Ovary (tissue), 9 donors: ENCODE data around the gene MYB. TPM values are rescaled to one million over a fixed set of nuclear protein-coding genes. Genes with fewer than 3 reads are reported as not detected.

ENCODE experiments used
- DNase-seq, 5 donors: peaks; one replicate each; pipeline ENCODE4 v3.0.0-alpha.2; 2019 to 2020
- H3K27ac ChIP-seq, 2 donors: fragments of 200-600 bp; one replicate each; pipeline versions ENCODE4 v1.5.1 to v1.8.0; 2019 to 2022
- H3K27me3 ChIP-seq: fragments of 200-600 bp; one replicate; pipeline ENCODE4 v1.8.0; 2022
- H3K36me3 ChIP-seq: fragments of 200-600 bp; sonication (generic); one replicate; pipeline ENCODE4 v1.5.1; 2019
- H3K4me1 ChIP-seq: one replicate; pipeline ENCODE4 v1.8.1; 2013; ENCODE audit warnings: mild to moderate bottlenecking, moderate library complexity; ENCODE audit not compliant: insufficient read depth
- H3K4me3 ChIP-seq: fragments of 200-600 bp; sonication (generic); one replicate; pipeline ENCODE4 v1.5.1; 2017
- H3K9me3 ChIP-seq, 2 donors: fragments of 200-600 bp in 1 of 2; sonication (generic) in 1 of 2; one replicate each; pipeline versions ENCODE4 v1.5.1 to v1.8.1; 2013 to 2019; ENCODE audit warnings: mild to moderate bottlenecking in 1 of 2, moderate library complexity in 1 of 2
- CTCF ChIP-seq, 3 donors: fragments of 450-650 bp in 2 of 3; fragments of 200-600 bp in 1 of 3; IDR thresholded peaks; one replicate each; pipeline versions ENCODE4 v1.5.1 to v1.8.0; 2016 to 2022; ENCODE audit warnings: antibody characterized with exemption in 3 of 3, mild to moderate bottlenecking in 1 of 3
- EP300 ChIP-seq: sonication (generic); formaldehyde crosslinking; IDR thresholded peaks from one replicate; pipeline ENCODE4 v1.6.1; 2017; ENCODE audit warnings: antibody characterized with exemption
- POLR2A ChIP-seq: fragments of 450-650 bp; IDR thresholded peaks from one replicate; pipeline ENCODE4 v1.6.1; 2017; ENCODE audit warnings: antibody characterized with exemption, mild to moderate bottlenecking, moderate library complexity
- WGBS, 3 donors: extraction: QIAGEN DNeasy Blood & Tissue Kit in 1 of 3; methylation state at CpG; one replicate each; pipeline versions ENCODE4 v1.1.5 to v1.1.7; 2013 to 2017; 5-methylcytosine and 5-hydroxymethylcytosine counted together
- intact Hi-C, 4 donors: fragments of 100-400 bp; cut with DNase I; formaldehyde crosslinking; loops; one replicate each; pipeline versions ENCODE4 v1.11.0 to v1.15.1; 2022 to 2023
- polyA plus RNA-seq, 2 donors: library from polyadenylated mRNA; stranded (reverse); fragments of 200-250 nt in 1 of 2; fragments of 350-450 nt in 1 of 2; fragmentation: Illumina TruSeq in 1 of 2; extraction: RNeasy Lipid Tissue Mini Kit (QIAGEN cat#74804) in 1 of 2; gene quantifications; one replicate each; pipeline ENCODE4 v1.2.3, GENCODE V29; 2013 to 2014
- total RNA-seq, 7 donors: library from RNA; depleted of rRNA in 2 of 7; stranded (reverse); fragments of >200 nt in 2 of 7; fragmentation: NEBNext Ultra II Directional in 3 of 7; extraction: Animal tissue kit (Norgen Biotek cat#: 25700) in 3 of 7; gene quantifications; one replicate each; pipeline versions ENCODE4 v1.1.0 to v1.2.4, GENCODE V29; 2016 to 2023
- donor health status: DM: no; HTN: no; CAD: no; lungs with moderate emphysema.
- donor health status: DM: no; HTN: no; CAD: no.
- donor health status: Bipolar disorder and iron deficiency.
- donor health status: DM: yes; HTN: yes; CAD: no.
- donor health status: DM: no; HTN: no; CAD: no.
- donor health status: DM: yes; HTN: yes; CAD: no.

MYB gene
- total and polyA plus RNA-seq, 9 donors = 0.07 to 7.0 (median 1.0) TPM; not detected in 2

- H3K9me3 ChIP-seq = no peaks in the 10 kb centered on the region
- no peak overlapping the region for H3K4me3 ChIP-seq
- no peaks in the 10 kb centered on the region for H3K27me3 ChIP-seq
- TF ChIP-seq POLR2A (no peak), CTCF (IDR thresholded peaks at IDR 0.05) (no peak), EP300 (no peak)
- no peak for DNase-seq
- no peak overlapping the region for H3K27ac ChIP-seq
- intact Hi-C loops = no loop called here
- no peaks in the 10 kb centered on the region for H3K36me3 ChIP-seq
- H3K4me1 ChIP-seq = no peaks in the 10 kb centered on the region
Observed at GRCh38 chr6:135176058-135176457, 5.0 kb upstream of the MYB start.

- intact Hi-C loops = no loop called here
- TF ChIP-seq EP300 = no peak
- TF ChIP-seq CTCF (IDR thresholded peaks at IDR 0.05) = no peak
- no peak for TF ChIP-seq POLR2A
- H3K27me3 ChIP-seq = no peaks in the 10 kb centered on the region
- no peak overlapping the region for H3K4me3 ChIP-seq
- DNase-seq = no peak
- no peaks in the 10 kb centered on the region for H3K4me1 ChIP-seq
- no peak overlapping the region for H3K27ac ChIP-seq
- no peaks in the 10 kb centered on the region for H3K36me3 ChIP-seq
- WGBS, 3 donors = 90 to 92% (median 91%) methylated on average over 6 of the region's 6 CpGs
- no peaks in the 10 kb centered on the region for H3K9me3 ChIP-seq
Observed at GRCh38 chr6:135176464-135176863, 4.6 kb upstream of the MYB start.

GRCh38 chr6:135179372-135179771, 1.7 kb upstream of the MYB start:
- TF ChIP-seq CTCF (IDR thresholded peaks at IDR 0.05) = no peak
- TF ChIP-seq POLR2A = no peak
- no peak for TF ChIP-seq EP300
- DNase-seq = no peak
- H3K36me3 ChIP-seq = no peaks in the 10 kb centered on the region
- intact Hi-C loops = no loop called here
- WGBS, 3 donors = 58 to 68% (median 64%) methylated on average over 2 of the region's 2 CpGs
- no peak overlapping the region for H3K27ac ChIP-seq
- H3K4me1 ChIP-seq = peaks cover 8% of the 10 kb centered on the region
- no peaks in the 10 kb centered on the region for H3K27me3 ChIP-seq
- H3K4me3 ChIP-seq = no peak overlapping the region
- no peaks in the 10 kb centered on the region for H3K9me3 ChIP-seq

- 4 to 6% (median 4%) methylated on average over 16 of the region's 16 CpGs for WGBS, 3 donors
- TF ChIP-seq POLR2A = no peak
- TF ChIP-seq EP300 = no peak
- no peak for TF ChIP-seq CTCF (IDR thresholded peaks at IDR 0.05)
- intact Hi-C loops = no loop called here
- Histone ChIP-seq H3K27me3 (no peaks in the 10 kb centered on the region), H3K9me3 (no peaks in the 10 kb centered on the region), H3K4me1 (peaks cover 8% of the 10 kb centered on the region), H3K36me3 (no peaks in the 10 kb centered on the region), H3K27ac (no peak overlapping the region), H3K4me3 (peak overlapping the region; percentile 51)
- no peak for DNase-seq
Observed at GRCh38 chr6:135179920-135180541, 1.1 kb upstream of the MYB start.
